Activated CD4-positive, alpha-beta T cell treated with anti-CD3 and anti-CD28 coated beads, Interleukin-2, amount 50 U/mL, for 1 hour (primary cell): ENCODE results near the gene TARBP1.
"Not testable (repeated sequence)": the region's sequence is repeated elsewhere in the genome, so short reads cannot be mapped to it uniquely, and the experiment has no call there.

Experiments used
- DNase-seq: peaks from one replicate; pipeline ENCODE4 v3.0.0-alpha.2; 2020

The TARBP1 gene

DNA sequence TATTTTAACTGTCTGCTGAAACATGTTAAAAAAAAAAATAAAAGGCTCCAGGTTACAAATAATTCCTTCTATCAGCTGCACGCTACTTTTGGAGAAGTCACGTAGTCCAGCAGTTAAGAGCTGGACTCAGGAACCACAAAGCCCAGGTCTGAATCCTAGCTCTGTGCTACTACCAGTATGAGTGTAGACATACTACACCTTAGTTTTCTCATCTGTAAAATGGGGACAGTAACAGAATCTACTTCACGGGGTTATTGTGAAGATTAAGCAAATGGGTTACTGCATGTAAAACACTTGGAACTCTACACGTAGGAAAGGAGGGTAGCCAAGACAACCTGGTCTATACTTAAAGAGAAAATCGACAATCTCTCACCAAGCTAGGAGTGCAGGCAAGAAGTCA is 48.3 kb downstream of the TARBP1 start:
- DNase-seq: no peak

GRCh38 chr1:234429434-234429806 is 49.6 kb downstream of the TARBP1 start:
- DNase-seq: no peak

- DNase-seq: no peak
Measured at GRCh38 chr1:234427950-234428646, 50.9 kb downstream of the TARBP1 start.

DNA sequence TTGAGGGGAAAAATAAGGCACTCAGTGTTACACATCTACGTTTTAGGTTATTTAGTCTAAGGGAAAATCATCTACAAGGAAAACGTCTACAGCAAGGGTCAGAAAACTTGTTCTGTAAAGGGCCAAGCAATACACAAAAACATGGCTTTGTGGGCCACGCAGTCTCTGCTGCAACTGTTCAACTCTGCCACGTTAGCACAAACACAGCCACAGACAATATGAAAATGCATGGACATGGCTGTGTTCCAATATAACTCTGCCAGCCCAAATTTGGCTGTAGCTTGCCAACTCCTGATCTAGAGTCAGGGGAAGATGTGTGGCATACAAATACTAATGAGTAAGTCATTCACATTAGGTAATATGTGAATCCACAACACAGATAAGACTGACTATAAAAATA is 65.0 kb downstream of the TARBP1 start:
- DNase-seq: no peak

DNA sequence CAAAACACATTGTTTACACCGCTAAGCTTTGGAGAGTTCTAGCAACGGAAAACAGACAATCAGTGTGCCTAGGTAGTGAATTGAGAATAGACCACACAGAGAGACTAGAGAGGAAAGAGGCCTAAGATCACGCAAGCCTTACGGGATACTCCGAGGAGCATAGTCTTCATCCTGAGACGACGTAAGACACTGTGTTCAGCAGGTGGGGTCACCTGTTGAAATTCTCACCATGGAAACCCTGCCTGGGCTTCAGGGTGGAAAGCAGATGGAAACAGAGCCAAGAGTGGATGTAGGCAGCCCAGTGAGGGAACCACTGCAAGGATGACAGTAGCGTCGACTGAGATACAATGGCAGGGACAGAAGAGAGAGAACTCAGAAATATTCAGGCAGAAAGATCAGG is 65.5 kb downstream of the TARBP1 start:
- DNase-seq: no peak

GRCh38 chr1:234412830-234413229 is 66.1 kb downstream of the TARBP1 start:
- no peak for DNase-seq

- DNase-seq: peak; percentile 11
Measured at GRCh38 chr1:234409328-234409727, 69.7 kb downstream of the TARBP1 start.

DNA sequence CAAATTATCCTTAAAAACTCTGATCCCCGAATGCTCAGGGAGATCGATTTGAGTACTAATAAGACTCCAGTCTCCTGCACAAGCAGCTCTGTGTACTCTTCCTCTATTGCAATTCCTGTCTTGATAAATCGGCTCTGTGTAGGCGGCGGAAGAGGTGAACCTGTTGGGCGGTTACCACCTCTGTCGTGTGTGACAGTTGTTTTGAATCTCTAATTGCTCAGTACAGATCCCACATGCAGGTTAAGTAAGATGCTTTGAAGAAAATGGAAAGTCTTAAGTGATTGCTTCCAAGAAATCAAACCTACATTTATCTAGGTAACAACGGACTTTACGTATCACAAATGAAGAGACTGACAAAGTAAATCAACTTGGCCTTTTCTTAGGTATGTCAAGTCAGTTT is 70.2 kb downstream of the TARBP1 start:
- DNase-seq: peak; percentile 59

DNA sequence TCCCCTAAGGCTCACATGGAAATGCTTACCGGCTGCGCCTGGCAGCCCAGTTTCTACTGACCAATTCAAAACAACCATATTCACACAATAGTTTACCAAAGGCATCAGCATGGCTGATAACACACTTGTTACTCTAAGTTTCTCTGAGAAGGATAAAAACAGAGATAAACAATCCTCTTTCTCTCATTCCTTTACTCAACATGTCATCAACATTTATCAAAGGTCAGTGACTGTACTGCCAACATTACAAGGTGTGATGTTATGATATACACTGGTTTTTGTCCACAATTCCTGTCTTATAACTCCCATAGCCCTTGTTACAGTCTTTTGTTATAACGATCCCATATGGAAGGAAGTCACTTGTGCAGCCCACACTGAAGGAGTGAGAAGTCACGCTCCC is 72.1 kb downstream of the TARBP1 start:
- DNase-seq: no peak

GRCh38 chr1:234405676-234406075 is 73.3 kb downstream of the TARBP1 start:
- DNase-seq: no peak

DNA sequence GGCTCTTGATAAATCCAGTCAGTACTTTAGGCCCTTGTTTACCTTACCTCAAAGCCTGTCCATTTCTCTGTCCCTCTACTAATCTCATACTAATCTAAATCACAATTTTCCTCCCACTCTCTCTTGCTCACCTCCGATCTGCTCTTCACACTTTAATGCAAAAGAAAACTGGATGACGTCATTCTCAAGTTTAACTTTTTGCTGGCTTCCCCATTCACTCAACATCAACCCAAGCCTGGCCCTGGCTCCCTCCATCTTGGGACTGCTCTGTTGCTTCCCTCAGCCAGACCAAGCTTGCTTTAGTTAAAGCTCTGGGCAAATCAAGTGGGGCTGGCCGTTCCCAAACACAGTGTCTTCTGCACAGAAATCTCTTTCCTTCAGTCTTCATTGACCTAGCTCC is 76.0 kb downstream of the TARBP1 start:
- no peak for DNase-seq

GRCh38 chr1:234401658-234402057 is 77.3 kb downstream of the TARBP1 start:
- no peak for DNase-seq

DNA sequence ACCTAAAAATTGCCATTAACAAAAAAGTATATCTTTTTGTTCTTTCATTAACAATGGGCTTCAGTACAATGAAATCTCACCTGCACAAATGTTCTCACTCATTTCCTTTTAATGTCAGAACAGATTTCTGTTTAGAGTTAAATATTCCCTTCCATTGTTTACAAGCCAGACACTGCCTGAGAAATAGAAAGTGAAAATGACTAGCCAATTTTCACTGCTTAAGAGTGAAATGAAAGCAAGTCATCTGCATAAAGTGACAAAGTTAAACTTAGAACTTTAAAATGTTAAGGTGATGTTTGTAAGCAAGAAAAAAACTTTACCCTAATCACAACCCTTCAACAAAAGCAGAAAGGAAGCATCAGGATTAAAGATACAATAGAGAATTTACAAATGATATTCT is 78.2 kb downstream of the TARBP1 start:
- DNase-seq: no peak

DNA sequence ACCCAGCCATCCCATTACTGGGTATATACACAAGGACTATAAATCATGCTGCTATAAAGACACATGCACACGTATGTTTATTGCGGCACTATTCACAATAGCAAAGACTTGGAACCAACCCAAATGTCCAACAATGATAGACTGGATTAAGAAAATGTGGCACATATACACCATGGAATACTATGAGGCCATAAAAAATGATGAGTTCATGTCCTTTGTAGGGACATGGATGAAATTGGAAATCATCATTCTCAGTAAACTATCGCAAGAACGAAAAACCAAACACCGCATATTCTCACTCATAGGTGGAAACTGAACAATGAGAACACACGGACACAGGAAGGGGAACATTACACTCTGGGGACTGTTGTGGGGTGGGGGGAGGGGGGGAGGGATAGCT is 79.5 kb downstream of the TARBP1 start:
- DNase-seq: not testable (repeated sequence)

- no peak for DNase-seq
Measured at GRCh38 chr1:234398849-234399381, 80.1 kb downstream of the TARBP1 start.

DNA sequence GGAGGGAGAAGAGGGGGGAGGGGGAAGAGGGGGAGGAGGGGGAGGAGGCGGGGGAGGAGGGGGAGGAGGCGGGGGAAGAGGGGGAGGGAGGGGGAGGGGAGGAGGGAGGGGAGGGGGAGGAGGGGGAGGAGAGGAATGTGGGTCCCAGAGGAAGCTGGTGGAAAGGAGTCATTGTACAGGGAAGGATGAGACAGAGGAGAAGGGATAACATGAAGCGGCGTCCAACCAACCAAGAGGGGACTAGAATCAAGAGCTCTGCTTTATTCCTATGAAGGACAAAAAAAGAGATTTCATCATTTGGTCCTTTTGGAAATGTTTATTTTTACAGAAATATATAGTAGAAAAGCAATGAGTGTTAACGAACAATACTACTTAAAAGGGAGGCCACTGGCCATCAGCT is 81.2 kb downstream of the TARBP1 start:
- DNase-seq: no peak

DNA sequence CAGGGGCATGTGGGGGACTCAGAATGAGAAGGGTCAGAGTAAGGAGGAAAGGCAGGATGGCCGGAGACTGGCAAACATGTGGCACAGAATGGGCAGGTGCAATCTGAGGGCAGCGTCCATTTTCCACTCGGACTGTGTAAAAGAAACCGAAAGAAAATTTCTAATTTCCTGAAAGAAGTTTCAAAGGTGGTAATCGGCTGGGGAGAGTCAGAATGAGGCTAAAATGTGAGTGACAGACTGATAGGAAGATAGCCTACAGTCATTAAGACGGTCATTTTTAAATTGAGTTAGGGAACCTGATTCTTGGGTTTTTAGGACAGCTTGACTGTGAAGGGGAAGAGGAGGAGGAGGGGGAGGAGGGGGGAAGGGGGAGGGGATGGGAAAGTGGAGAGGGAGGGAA is 82.1 kb downstream of the TARBP1 start:
- no peak for DNase-seq

DNA sequence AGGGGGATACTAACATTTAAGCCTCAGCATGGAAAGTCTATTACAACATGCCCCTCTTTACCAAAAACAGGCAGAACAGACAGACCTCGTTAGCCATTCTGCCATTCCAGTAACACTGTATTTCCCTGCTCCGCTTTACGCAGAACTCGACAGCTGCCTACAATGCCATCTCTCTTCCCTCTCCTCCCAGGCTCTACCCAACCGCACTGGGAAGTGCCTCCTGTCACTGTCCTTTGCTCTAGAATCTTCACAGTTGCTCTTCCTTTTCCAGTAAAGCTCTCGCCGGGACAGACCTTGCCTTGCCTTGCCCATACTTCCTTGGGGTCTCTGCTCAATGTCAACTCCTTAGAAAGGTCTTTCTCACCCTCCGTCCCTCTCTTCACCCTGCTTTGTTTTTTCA is 82.9 kb downstream of the TARBP1 start:
- DNase-seq: no peak

- DNase-seq: no peak
Measured at GRCh38 chr1:234395297-234395696, 83.7 kb downstream of the TARBP1 start.

DNA sequence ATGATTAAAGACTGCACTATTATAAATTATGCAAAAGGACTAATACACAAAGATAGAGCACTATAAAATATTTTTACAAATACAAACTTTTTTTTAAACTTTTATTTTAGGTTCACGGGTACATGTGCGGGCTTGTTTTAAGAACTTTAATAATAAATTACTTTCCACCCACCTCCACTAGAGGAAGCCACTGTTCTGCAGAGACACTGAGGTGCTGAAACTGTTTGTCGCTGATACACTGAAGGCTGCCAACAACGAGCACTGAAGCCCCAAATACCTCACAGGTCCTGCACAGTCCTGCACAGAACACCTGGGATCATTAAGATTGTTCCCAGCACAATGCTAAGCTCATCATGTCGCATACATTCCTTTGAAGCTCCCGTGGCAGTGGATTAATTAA is 85.8 kb downstream of the TARBP1 start:
- DNase-seq: no peak

DNA sequence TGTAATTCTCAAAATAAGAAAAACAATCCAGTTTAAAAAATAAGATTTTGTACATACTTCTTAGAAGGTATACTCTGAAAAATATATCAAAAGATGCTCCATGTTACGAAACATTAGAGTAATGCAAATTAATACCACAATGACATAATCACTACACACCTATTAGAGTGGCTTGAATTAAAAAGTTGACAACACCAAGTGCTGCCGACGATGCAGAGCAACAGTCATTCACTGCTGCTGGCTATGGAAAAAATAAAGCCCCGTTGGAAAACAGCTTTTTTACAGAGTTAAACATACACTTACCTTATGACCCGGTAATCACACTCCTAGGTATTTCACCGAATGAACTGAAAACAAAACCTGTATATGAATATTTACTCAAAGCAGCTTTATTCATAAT is 90.9 kb downstream of the TARBP1 start:
- DNase-seq: no peak

DNA sequence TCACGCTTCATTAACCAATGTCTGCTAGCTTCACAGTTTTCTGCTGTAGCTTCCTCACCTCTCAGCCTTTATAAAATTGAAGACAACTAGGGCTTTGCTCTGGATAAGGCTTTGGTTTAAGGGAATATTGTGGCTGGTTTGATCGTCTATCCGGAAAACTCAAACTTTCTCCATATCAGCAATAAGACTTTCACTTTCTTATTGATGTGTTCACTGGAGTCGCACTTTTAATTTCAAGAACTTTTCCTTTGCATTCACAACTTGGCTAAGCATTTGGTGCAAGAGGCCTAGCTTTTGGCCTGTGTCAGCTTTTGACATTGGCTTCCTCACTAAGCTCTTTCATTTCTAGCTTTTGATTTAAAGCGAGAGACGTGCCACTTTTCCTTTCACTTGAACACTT is 92.9 kb downstream of the TARBP1 start:
- DNase-seq: no peak

- no peak for DNase-seq
Measured at GRCh38 chr1:234381699-234382555, 97.1 kb downstream of the TARBP1 start.

DNA sequence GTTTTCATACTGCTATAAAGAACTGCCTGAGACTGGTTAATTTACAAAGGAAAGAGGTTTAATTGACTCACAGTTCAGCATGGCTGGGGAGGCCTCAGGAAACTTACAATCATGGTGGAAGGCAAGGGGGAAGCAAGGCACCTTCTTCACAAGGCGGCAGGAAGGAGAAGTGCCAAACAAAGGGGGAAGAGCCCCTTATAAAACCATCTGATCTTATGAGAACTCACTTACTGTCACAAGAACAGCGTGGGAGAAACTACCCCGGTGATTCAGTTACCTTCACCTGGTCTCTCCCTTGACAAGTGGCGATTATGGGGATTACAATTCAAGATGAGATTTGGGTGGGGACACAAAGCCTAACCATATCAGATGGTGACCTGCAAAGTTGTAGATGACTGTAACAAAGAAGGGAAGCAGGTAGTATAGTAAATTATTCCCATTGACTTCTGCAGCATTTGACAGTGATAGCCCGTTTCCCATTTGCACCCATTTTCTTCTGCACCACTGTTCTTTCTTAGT is 99.3 kb downstream of the TARBP1 start:
- DNase-seq: not testable (repeated sequence)
